ENCODE measurements around the gene SELENOI.
"Not testable (repeated sequence)": the region's sequence is repeated elsewhere in the genome, so short reads cannot be mapped to it uniquely, and the experiment has no call there.

DNA sequence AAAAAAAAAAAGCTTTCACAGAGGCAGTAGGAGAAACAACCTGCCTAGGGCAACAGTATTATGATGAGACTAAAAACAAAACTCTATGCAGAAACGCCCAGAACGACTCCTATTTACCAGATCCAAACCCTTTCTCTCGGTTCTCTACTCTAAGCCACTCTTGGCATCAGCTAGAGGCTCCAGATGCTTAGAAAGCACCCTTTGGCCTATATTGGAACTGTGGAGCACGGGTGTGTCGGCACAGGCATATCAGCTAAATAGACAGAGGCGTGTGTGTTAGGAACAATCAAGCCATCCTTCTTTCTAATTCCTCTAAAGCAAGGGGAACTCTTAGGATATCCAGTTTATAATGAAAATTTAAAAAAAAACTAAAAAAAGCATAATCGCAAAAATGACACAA, 40.8 kb upstream of the SELENOI start:
- not testable (repeated sequence) for TF ChIP-seq JUND, ZFX, EZH2 (IDR thresholded peaks at IDR 0.05)
- TF ChIP-seq, protein P1, sequence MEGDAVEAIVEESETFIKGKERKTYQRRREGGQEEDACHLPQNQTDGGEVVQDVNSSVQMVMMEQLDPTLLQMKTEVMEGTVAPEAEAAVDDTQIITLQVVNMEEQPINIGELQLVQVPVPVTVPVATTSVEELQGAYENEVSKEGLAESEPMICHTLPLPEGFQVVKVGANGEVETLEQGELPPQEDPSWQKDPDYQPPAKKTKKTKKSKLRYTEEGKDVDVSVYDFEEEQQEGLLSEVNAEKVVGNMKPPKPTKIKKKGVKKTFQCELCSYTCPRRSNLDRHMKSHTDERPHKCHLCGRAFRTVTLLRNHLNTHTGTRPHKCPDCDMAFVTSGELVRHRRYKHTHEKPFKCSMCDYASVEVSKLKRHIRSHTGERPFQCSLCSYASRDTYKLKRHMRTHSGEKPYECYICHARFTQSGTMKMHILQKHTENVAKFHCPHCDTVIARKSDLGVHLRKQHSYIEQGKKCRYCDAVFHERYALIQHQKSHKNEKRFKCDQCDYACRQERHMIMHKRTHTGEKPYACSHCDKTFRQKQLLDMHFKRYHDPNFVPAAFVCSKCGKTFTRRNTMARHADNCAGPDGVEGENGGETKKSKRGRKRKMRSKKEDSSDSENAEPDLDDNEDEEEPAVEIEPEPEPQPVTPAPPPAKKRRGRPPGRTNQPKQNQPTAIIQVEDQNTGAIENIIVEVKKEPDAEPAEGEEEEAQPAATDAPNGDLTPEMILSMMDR (IDR thresholded peaks at IDR 0.05 in 2 of 3, conservative IDR thresholded peaks at IDR 0.05 in 1 of 3; ENCODE audit: borderline replicate concordance in 1 of 3, insufficient read depth in 1 of 3, low read depth in 2 of 3, low read length in 2 of 3), result not testable (repeated sequence)

Data from HCT116 (cell line).